Measurements from ENCODE around the gene INPP5F. TPM values are rescaled to one million over a fixed set of nuclear protein-coding genes. Genes with fewer than 3 reads are reported as not detected.
A peak's percentile ranks its signal among the peaks of the same experiment; 100 is the strongest.
"Not testable (repeated sequence)": the region's sequence is repeated elsewhere in the genome, so short reads cannot be mapped to it uniquely, and the experiment has no call there.

Gene INPP5F
- total RNA-seq, 1 donor from 2014 or later, result 12.9 TPM

DNA sequence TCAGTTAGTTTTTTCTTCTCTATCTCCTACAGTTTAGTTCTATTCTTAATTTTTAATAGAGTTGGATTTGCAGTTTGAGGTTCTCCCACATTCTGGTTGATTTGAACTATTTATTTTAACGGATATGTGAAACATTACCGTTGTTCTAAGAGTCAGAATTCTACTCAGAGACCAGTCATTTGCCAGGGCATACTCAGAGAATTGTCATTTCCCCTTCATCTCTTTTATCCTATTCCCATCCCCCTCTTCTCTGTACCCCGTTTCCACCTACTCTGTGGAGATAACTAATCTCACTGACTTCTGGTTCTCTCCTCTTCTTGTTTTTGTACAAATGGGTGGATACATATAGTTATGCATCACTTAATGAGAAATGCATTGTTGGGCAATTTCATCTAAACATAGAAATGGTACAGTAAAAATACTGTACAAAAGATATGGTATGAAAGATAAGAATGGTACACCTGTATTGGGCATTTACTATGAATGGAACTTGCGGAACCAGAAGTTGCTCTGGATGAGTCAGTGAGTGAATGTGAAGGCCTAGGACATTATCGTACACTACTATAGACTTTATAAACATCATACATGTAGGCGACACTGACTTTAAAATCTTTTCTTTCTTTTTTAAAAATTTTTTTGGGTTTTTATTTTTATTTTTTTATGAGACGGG, 53.1 kb downstream of the INPP5F start:
- no peak for DNase-seq

DNA sequence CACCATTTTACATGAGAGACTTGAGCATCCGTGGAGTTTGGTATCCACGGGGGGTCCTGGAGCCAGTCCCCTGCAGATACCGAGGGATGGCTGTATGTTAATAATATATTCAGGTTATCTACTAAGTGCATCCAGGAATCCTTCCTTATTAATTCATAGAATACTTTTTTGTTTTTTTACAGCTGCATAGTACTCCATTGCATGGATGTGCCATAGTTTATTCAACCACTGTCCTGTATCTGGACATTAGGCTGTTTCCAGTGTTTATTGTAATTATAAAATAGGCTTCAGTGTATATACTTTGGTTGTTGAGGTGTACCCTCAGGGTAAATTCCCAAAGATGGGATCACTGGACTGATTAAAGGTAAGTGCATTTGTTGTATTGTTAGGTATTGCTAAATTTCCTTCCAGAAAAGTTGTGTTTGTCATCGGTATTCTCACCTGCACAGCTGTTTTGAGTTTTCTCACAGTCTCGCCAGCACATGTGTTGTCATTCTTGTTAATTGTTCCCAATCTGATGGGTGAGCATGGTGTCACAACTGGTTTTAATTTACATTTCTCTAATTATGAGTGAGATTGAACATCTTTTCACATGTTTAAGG, 55.1 kb downstream of the INPP5F start:
- no peak for DNase-seq

DNA sequence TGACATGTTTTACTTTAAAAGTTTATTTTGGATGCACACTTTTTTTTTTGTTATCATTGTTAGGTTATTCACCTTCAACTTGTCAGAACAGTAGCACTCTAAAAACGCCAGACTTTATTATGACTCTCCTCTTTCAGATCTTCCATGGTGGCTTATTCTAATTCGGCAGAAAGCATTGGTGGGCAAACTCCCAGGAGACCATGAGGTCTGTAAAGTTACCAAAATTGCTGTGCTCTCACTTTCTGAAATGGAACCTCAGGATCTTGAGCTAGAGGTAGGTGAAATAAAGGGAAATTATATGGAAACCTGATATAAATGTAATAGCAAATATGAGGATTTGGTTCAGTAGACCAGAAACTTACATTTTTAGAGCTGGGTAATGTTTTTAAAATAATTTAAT, 55.6 kb downstream of the INPP5F start:
- DNase-seq, result no peak

DNA sequence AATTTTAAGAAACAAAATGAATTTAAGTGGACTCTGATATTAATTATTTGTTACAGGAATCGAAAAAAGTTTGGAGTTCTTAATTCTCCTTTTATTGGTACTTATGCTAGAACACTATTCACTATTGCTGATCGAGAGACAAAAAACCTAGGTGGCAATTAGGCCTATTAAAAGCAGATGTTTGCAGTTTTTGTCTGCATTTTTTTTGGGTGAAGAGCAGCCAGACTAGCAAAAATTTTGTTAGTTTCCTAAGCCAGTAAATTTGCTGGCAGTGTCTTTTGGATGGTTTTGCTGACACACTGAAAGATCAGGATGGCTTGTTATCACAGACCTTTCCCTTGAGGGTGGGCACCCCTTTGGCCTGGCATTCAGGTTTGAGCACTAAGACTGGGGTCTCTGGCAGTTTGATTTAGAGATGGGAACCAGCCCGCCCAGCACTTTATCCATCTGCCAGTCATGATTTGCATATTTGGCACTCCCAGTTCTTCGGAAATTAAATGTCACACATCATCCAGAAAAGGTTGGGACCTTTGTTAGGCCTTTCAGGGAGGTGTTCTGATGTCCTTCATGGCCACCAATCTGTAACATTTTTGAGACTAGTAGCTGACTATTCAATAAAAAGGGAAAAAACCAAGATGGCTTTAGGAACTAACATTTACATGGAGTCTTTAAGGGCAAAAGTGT, 57.3 kb downstream of the INPP5F start:
- peak; percentile 25 for DNase-seq

DNA sequence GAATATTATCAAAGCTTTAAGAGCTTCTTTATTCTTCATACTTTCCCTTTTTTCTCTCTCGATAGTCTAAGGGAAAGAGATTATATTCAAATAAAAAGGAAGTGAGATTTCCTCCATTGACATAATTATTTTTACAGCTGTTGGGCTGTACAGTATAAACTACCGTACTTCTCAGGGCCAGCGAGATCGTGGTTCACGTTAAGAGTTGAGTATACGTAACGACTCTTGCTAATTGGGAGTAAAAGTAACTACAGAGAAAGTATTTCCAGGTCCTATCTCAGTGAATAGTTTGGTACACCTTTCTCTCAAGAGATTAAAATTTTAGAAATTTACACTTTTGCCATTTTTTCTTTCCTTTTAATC, 57.8 kb downstream of the INPP5F start:
- peak; percentile 58 for DNase-seq

DNA sequence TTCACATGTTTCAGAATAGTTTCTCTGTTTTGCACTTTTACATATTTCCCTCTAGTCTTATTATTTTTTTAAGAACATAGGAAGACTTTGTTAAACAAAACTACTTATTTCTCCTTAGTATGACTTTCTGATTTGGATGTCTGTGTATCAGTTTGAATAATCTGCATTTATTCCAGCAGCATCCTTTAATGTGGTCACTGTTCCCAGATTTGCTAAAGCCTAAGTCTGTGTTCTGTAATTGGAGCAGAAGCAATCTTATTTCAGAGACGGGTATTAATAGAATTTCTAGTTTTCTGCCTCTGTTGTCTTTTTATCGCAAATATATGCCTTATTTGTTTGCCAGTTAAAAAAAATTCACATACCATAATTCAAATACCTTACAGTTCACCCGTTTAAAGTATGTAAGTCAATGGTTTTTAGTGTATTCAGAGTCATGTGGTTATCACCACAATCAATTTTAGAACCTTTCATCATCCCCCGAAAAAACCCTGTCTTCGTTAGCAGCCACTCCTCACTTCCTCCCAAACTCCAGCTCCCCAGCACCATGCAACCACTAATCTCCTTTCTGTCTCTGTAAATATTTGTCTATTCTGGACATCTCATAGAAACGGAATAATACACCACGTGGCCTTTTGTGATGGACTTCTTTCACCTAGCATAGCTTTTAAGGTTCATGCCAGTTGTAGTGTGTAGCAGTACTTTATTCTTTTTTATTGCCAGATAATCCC, 58.7 kb downstream of the INPP5F start:
- DNase-seq, result no peak

DNA sequence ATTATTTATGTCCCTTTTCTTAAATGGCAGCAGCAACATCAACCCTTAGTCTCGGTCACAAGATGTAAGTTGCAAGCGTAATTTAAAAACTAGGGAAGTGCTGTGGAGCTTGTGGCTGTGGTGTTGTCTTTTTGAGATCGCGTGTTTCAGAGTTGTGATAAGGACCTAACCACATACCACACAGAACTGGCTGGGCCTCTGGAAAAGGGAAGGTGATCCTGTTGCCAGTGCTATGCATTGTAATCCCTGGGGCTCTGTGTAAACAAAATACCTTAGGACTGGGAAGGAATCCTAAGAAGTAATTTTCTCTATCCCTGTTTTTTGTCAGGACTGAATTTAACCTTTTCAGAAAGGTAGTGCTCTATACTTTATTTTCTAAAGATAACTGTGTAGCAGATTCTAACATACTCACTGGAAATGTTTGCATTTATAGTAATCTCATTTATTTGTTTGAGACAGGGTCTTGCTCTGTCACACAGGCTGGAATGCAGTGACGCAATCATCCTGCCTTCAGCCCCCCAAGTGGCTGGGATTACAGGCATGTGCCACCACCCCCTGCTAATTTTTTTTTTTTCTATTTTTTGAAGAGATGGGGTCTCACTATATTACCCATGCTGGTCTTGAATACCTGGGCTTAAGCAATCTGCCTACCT, 60.4 kb downstream of the INPP5F start:
- DNase-seq, result no peak

DNA sequence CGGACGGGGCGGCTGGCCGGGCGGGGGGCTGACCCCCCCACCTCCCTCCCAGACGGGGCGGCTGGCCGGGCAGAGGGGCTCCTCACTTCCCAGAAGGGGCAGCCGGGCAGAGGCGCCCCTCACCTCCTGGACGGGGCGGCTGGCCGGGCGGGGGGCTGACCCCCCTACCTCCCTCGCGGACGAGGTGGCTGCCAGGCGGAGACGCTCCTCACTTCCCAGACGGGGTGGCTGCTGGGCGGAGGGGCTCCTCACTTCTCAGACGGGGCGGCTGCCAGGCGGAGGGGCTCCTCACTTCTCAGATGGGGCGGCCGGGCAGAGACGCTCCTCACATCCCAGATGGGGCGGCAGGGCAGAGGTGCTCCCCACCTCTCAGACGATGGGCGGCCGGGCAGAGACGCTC, 69.3 kb downstream of the INPP5F start:
- not testable (repeated sequence) for DNase-seq

DNA sequence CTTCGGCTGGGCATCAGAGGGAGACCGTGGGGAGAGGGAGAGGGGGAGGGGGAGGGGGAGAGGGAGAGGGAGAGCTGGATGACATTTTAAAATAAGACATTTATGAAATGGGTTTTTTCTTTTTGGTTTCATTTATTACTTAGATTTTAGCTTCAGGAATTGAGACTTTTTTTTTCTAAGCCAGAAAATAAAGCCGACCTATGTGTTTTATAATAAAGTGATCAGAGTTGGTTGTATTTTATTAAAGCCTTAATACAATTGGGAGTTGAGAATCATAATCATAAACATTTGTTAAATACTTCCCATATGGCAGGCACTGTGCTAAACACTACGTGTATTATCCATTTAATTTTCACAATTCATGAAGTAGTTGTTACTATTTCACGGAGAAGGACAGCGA, 70.2 kb downstream of the INPP5F start:
- no peak for DNase-seq

DNA sequence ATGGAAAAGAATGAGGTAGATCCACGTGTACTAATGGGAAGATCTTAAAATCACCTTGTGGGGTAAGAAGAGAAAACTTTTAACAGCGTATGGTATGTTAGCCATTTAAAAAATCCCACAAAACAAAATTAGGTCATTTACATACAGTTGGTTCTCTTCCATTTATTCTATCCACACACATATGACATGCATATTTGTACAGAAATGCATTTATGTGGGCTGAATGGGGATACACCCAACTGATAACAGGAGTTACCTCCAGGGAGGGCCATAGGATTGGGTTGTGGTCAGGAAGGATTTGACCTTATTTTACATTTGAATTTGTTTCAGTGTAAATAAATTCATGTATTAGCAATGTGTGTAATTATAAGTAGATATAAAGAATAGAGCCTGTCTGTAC, 75.3 kb downstream of the INPP5F start:
- DNase-seq, result no peak

DNA sequence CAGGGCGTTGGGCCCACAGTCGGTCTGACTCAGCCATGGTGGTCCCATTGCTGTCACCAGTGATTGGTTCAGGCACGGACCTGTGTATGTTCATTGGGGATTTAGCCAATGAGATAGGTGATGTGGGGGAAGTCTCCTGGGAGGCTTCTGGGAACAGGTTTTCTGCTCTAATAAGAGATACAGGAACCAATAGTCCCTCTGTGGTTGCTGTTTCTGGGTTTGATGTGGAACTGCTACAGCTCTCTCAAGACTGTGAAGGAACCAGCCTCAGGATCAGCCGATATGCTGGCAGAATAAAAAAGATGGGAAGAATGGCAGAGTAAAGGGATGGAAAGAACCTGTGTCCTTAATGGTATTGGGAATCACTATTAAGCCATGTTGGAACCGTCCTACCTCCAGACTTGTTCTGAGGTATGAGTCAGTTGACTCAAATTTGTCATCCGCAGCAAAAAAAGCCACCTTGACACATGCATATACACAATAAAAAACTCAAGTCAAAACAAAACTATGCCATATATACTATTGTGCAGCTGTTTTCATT, 76.2 kb downstream of the INPP5F start:
- no peak for DNase-seq

DNA sequence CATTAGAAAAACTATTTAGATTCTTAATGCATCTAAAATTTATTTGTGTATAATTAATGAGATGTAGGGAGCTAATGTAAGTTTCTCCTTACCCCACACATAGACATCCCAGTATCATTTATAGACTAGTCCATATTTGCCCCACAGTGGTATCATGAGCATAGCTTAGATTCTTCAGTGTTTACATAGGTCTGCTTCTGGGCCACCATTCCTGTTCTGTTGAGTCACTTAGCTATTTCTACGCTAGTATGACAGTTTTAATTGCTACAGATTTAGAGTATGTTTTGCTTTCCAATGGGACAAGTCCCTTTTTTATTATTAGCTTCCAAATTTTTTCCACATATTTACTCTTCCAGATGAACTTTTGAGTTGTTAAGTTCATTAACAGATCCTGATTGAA, 77.4 kb downstream of the INPP5F start:
- no peak for DNase-seq

DNA sequence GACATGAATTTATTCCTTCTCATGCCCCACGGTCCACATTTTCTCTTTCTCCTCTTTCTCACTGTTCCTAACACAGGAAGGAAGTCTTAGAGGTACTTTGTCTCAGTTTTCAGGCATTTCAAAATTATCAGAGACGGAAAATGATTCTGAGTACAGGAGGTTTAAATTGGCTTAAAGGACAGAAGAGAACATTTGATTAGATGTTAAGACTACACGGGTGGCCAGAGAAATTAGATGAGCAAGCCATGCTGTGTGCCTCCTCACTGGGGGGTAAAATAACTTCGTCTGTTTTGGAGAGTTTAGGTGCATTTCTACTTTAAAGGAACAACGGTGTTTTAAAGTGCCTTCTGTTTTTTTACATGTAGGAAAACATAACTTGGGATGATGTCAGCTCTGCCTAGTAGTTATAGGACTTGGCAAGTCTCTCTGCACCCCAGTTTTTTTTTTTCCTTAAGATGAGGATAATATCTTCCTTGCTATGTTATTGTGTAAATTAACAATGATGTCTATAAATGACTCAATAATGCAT, 79.9 kb downstream of the INPP5F start:
- DNase-seq, result peak; percentile 13

DNA sequence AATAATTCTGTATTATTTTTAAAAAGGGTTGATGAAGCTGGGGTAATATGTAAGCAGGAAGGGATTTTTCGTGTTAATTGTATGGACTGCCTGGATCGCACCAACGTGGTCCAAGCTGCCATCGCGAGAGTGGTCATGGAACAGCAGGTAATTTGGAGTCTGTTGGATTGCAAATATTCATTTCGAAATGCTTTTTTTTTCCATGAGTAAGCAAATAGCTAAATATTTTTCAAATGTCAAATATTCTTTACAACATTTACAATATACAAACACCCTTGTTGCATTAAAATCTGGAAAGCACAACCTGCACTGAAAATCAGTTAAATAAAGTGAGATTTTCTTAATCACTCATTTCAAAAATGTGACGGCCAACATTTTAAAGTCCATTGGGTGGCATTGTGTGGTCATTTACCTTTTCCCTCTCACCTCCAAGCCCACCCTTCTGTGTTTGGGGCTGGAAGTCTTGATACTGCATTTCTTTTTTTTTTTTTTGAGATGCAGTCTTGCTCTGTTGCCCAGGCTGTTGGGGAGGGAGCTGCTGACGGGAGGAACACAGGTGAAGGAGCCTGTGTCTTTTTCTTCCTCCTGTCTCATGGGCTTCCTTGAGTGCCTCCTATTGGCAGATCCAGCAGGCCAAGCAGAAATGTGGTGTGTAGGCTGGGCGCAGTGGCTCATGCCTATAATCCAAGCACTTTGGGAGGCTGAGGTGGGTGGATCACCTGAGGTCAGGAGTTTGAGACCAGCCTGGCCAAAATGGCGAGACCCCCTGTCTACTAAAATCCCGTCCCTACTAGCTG, 80.7 kb downstream of the INPP5F start:
- no peak for DNase-seq

DNA sequence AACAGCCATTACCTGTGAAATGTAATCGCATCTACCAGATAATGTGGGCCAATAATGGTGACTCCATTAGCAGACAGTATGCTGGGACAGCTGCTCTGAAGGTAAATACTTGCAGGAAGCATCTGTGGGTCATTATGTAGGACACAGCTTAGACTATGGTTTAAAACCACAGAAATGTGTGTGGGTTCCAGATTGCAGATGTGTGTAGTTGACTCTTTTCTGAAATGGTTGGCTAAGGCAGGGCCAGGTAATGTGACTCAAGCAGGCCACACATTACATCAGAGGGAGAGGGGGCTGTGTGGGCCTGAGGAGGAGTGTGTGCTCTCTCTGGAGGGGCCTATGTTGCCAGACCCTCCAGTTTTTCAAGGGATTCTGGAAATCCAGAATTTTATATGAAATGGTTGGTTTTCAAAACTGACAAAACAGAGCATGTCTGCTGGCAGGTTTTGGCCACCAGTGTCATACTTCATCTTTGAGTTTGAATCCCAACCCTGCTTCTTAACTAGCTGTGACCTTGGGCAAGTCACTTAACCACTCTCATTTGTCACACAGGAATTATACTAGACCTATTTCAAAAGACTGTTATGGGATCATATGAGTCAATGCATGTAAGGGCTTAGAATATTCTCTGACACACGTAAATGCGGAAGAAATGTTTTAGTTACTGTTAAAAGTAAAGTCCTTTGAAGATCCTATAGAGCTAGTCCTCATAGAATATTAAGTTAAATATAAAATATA, 82.3 kb downstream of the INPP5F start:
- peak; percentile 49 for DNase-seq

DNA sequence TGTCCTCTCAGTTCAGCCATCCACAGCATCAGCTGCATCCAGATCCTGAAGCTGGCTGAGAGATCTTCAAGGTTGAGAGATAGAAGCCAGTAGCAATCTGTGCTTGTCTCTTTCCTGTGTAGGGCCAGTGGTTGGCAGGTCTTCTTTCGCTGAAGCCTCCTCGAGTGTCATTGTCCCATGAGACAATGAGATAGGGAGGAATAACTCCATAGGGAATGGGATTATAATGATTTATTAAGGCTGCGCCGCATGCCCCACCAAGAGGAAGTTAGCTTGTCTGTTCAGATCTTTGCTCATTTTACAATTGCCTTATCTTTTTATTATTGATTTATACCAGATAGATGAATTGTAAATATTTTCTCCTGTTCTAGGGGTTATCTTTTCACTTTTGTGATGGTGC, 85.3 kb downstream of the INPP5F start:
- no peak for DNase-seq

DNA sequence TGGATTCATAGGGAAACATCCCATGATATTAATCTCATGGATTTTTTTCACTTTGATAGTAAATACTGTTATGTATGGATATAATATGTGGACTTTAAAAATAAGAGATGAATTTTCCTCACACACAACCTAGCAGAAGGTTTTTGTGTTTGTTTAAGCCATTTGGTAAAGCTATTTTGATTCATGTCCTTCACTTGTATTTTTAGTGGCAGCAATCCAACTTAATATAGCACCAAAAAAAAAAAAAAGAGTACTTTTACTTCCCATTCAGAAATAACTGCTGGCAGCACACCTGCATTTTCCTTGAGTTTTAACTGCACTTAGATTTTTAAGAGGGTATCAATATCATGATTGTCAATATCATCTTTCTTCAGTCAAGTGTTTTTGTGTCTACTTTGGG, 86.8 kb downstream of the INPP5F start:
- DNase-seq, result peak; percentile 58

DNA sequence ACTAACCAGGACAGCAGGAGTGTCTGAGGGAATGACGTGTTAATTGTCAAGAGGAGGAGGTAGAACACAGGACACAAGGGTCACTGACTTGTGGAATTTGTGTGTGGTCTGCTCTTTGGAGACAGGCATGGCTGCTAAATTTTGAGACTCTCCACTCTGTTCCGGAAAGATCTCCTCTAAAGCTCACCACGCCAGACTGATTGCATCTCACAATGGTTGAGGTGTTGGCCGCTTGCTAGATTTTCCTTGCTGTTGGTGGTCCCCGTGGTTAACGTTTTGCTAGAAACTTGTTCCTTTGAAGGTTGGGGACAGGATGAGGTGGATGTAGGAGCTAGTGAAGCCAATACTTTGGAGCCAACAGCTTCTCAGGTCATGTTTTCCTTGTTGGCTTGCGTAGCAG, 89.8 kb downstream of the INPP5F start:
- no peak for DNase-seq

DNA sequence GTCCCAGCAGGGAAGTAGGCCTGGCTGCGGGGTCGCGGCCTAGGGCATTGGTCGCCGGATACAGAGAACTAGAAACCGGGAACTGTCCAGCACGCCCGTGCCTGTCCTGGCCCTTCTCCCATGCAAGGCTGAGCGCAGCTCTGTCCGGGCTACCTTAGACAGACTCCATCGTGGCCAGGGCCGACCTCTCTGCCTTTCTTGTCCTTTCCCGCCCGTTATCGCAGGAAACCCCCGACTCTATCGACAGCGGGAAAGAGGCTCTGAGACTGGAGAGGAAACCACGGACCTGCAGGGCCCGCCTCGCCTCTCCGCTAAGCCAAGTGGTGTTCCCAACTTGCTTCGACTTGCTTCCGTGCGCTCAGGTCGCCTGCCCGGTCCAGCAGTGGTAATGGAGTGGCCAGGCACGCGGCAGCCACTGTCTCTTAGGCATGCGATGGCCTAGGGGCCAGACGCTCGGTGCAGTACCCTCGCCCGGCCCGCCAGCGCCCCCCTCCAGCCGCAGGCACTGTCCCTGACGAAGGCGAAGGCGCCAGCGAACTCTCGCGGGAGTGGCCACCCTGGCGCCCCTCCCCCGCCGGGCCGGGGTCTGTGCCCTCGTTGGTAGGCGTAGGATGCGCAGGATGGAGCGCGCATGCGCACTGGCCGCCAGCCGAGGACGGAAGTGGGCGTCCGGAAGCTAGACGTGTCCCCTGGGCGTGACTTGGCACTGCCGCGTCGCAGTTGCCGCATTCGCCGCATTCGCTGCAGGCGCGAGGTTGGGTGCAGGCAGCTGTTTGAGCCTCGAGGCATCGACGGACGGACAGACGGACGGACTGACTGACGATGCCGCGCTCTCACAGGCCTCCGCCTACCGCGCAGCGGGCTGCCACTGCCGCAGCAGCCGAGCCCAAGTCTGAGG, 92.4 kb downstream of the INPP5F start:
- DNase-seq, result peak; percentile 40

DNA sequence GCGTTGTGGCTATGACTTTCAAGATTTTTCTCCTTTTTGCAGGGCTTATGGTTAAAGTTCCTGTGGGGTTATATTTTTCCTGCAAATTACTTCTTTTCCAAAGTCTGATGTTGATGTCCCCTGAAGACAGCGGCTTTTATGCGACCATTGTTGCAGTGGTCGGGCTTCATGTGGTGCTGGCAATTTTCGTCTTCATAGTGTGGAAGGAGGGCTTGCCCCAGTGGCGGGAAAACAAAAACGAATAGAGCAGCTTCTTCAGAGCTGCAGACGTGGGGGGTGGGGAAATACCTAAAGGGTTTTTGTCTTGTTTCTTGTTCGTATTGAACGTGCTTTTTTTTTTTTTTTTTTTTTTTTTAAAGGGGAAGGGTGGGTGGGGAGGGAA, 93.0 kb downstream of the INPP5F start:
- no peak for DNase-seq
